Measurements from ENCODE around the gene TMEM182. TPM values are rescaled to one million over a fixed set of nuclear protein-coding genes. Genes with fewer than 3 reads are reported as not detected.
A peak's percentile ranks its signal among the peaks of the same experiment; 100 is the strongest.

TMEM182 gene
- total and polyA plus RNA-seq, 2 donors (not counting 1 experiment from before 2014, with no cell fraction given), result 2.8 to 2.9 TPM

DNA sequence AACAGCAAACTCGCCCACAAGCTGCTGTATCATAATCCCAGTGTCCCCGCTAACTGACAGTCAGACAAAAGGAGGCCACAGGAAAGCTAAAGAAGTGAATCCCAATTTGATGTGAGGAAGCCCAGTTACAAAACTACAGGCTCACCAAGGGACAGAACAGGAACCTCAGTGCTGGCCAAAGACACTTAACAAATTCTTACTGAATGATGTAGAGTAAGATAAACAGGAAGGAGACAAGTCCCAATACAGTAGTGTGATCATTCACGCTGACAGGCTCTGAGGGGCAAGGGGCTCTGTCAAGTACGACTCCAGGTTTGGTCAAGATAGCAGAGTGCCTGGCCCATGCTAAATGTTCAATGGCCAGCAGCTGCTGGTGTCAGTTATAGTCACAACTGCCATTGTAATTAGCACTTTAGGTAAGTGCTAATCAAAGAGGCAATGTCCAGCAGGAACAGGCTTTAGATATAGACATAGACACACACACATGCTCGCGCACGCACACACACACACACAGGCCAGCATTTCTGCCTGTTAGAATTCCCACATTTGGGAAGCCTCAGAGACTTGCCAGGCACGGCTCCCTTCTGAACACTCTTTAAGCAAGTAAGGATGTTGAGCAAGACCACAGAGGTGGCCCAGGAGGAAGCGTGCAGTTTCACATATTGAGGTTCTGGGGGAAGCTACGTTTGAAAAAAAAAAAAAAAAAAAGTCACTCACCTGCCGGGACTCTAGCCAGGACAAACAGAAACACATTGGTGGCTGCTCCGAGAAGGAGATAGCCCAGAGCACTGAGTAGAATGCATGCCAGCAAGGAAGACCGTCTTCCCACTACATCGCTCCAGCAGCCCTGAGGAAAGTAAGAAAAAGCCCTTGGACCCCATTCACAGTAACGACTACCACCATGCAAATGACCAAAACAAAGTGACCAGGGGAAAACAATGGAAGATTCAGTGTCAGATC is 35.4 kb upstream of the TMEM182 start:
- DNase-seq (ENCODE audit: low read depth in 2 of 2), result no peak
- TF ChIP-seq, protein P1, sequence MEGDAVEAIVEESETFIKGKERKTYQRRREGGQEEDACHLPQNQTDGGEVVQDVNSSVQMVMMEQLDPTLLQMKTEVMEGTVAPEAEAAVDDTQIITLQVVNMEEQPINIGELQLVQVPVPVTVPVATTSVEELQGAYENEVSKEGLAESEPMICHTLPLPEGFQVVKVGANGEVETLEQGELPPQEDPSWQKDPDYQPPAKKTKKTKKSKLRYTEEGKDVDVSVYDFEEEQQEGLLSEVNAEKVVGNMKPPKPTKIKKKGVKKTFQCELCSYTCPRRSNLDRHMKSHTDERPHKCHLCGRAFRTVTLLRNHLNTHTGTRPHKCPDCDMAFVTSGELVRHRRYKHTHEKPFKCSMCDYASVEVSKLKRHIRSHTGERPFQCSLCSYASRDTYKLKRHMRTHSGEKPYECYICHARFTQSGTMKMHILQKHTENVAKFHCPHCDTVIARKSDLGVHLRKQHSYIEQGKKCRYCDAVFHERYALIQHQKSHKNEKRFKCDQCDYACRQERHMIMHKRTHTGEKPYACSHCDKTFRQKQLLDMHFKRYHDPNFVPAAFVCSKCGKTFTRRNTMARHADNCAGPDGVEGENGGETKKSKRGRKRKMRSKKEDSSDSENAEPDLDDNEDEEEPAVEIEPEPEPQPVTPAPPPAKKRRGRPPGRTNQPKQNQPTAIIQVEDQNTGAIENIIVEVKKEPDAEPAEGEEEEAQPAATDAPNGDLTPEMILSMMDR (conservative IDR thresholded peaks at IDR 0.05 in 1 of 2, IDR thresholded peaks at IDR 0.05 in 1 of 2; ENCODE audit: low read depth in 1 of 2, low read length in 2 of 2), result no peak
- TF ChIP-seq EZH2 (IDR thresholded peaks at IDR 0.05; ENCODE audit: low read length, missing control alignments), result no peak
- Histone ChIP-seq H3K4me3 (replicated peaks in 1 of 4; ENCODE audit: control extremely low read depth in 1 of 4, insufficient read depth in 1 of 4, low read depth in 3 of 4, low read length in 4 of 4) (no peak overlapping the region), H3K27me3 (ENCODE audit: control insufficient read depth, insufficient read depth, low read length) (no peaks in the 10 kb centered on the region), H3K79me2 (ENCODE audit: control insufficient read depth, insufficient read depth, low read length) (no peaks in the 10 kb centered on the region), H3K4me2 (ENCODE audit: extremely low read depth, insufficient read depth, low read length) (no peak overlapping the region), H3K36me3 (ENCODE audit: control insufficient read depth, insufficient read depth, low read length) (no peaks in the 10 kb centered on the region), H3K27ac (ENCODE audit: insufficient read depth, low read length) (no peak overlapping the region), H3K4me1 (ENCODE audit: control insufficient read depth, extremely low read depth, insufficient read depth, low read length) (no peaks in the 10 kb centered on the region), H3K9me3 (ENCODE audit: control insufficient read depth, insufficient read depth, low read depth, low read length) (no peaks in the 10 kb centered on the region), H4K20me1 (ENCODE audit: control insufficient read depth, extremely low read depth, insufficient read depth, low read length) (no peaks in the 10 kb centered on the region), H2AFZ (ENCODE audit: low read length) (no peak overlapping the region), H3K9ac (ENCODE audit: insufficient read depth, low read length) (no peak overlapping the region)

DNA sequence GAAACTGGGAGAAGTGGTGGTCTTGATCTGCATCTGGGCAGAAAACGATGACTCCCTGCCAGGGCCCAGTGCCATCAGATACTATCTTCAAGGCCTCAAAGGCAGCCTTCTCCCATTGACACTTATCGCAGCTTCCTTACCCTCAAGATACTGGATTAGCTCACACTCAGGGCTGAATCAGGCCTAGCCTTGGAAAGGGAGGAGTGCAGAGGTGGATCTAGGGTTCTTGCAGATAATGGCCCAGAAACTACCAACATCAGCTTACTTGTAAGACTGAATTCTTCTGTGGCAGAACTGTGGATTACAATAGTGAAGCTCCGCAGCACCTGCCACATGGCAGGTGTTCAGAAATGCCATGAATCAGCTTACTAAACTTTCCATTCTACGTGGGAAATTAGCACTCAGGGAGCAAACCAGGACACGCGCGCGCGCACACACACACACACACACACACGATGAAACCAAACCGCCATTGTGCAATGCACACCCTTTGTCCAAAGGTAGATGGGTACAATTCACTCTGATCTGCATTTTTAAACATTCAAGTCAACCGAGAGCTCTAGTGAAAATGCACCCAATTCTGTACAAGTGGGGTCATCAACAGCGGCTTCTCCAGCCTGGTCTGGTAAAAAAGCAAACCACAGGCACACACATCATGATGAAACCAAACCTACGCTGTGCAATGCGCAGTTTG is 26.3 kb upstream of the TMEM182 start:
- TF ChIP-seq, protein P1 (conservative IDR thresholded peaks at IDR 0.05 in 1 of 2, IDR thresholded peaks at IDR 0.05 in 1 of 2; ENCODE audit: low read depth in 1 of 2, low read length in 2 of 2), result no peak
- no peak for TF ChIP-seq EZH2 (IDR thresholded peaks at IDR 0.05; ENCODE audit: low read length, missing control alignments)
- H3K27me3 ChIP-seq (ENCODE audit: control insufficient read depth, insufficient read depth, low read length), result no peaks in the 10 kb centered on the region
- H4K20me1 ChIP-seq (ENCODE audit: control insufficient read depth, extremely low read depth, insufficient read depth, low read length), result no peaks in the 10 kb centered on the region
- no peaks in the 10 kb centered on the region for H3K9me3 ChIP-seq (ENCODE audit: control insufficient read depth, insufficient read depth, low read depth, low read length)
- DNase-seq (ENCODE audit: low read depth in 2 of 2), result peak in 1 of 2 donors; percentile 25
- no peak overlapping the region for H2AFZ ChIP-seq (ENCODE audit: low read length)
- H3K36me3 ChIP-seq (ENCODE audit: control insufficient read depth, insufficient read depth, low read length), result no peaks in the 10 kb centered on the region
- peak overlapping the region in 3 of 4 experiments; percentile 86 to 95 (median 88) for H3K4me3 ChIP-seq (replicated peaks in 1 of 4; ENCODE audit: control extremely low read depth in 1 of 4, insufficient read depth in 1 of 4, low read depth in 3 of 4, low read length in 4 of 4)
- peak overlapping the region; percentile 96 for H3K4me2 ChIP-seq (ENCODE audit: extremely low read depth, insufficient read depth, low read length)
- no peaks in the 10 kb centered on the region for H3K4me1 ChIP-seq (ENCODE audit: control insufficient read depth, extremely low read depth, insufficient read depth, low read length)
- no peak overlapping the region for H3K27ac ChIP-seq (ENCODE audit: insufficient read depth, low read length)
- no peaks in the 10 kb centered on the region for H3K79me2 ChIP-seq (ENCODE audit: control insufficient read depth, insufficient read depth, low read length)
- no peak overlapping the region for H3K9ac ChIP-seq (ENCODE audit: insufficient read depth, low read length)

DNA sequence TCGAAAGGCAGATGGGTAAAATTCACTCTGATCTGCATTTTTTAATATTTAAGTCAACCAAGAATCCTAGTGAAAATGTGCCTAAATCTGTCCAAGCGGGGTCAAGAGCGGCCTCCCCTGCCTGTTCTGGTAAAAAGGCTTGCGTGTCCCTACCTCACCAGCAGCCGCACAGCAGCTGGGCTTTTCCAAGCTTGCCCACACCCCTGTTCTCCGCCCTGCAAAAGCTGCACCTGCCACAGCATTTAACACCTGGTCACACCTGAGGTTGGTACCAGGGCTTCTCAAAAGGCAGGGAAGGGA is 25.8 kb upstream of the TMEM182 start:
- Histone ChIP-seq H3K79me2 (ENCODE audit: control insufficient read depth, insufficient read depth, low read length) (no peaks in the 10 kb centered on the region), H2AFZ (ENCODE audit: low read length) (peak overlapping the region; percentile 100), H3K4me3 (replicated peaks in 1 of 4; ENCODE audit: control extremely low read depth in 1 of 4, insufficient read depth in 1 of 4, low read depth in 3 of 4, low read length in 4 of 4) (peak overlapping the region; percentile 86 to 95 (median 90)), H3K9me3 (ENCODE audit: control insufficient read depth, insufficient read depth, low read depth, low read length) (no peaks in the 10 kb centered on the region), H3K4me1 (ENCODE audit: control insufficient read depth, extremely low read depth, insufficient read depth, low read length) (no peaks in the 10 kb centered on the region), H3K4me2 (ENCODE audit: extremely low read depth, insufficient read depth, low read length) (peak overlapping the region; percentile 96), H4K20me1 (ENCODE audit: control insufficient read depth, extremely low read depth, insufficient read depth, low read length) (no peaks in the 10 kb centered on the region), H3K27me3 (ENCODE audit: control insufficient read depth, insufficient read depth, low read length) (no peaks in the 10 kb centered on the region), H3K27ac (ENCODE audit: insufficient read depth, low read length) (no peak overlapping the region), H3K36me3 (ENCODE audit: control insufficient read depth, insufficient read depth, low read length) (no peaks in the 10 kb centered on the region), H3K9ac (ENCODE audit: insufficient read depth, low read length) (no peak overlapping the region)
- no peak for TF ChIP-seq EZH2 (IDR thresholded peaks at IDR 0.05; ENCODE audit: low read length, missing control alignments)
- TF ChIP-seq, protein P1 (conservative IDR thresholded peaks at IDR 0.05 in 1 of 2, IDR thresholded peaks at IDR 0.05 in 1 of 2; ENCODE audit: low read depth in 1 of 2, low read length in 2 of 2), result no peak
- DNase-seq (ENCODE audit: low read depth in 2 of 2), result peak in 1 of 2 donors; percentile 23
